ENCODE results near the gene VCY1B.
"Not testable (repeated sequence)": the region's sequence is repeated elsewhere in the genome, so short reads cannot be mapped to it uniquely, and the experiment has no call there.

Gene VCY1B

GRCh38 chrY:14055927-14056326, at the start of gene VCY1B:
VCY1B (plus strand) TSS chrY:14056227; CDS start chrY:14056290, 63 bp downstream.
- not testable (repeated sequence) for DNase-seq

- not testable (repeated sequence) for DNase-seq
These were observed 44.1 kb upstream of the VCY1B start for GRCh38 chrY:14011916-14012315.

DNA sequence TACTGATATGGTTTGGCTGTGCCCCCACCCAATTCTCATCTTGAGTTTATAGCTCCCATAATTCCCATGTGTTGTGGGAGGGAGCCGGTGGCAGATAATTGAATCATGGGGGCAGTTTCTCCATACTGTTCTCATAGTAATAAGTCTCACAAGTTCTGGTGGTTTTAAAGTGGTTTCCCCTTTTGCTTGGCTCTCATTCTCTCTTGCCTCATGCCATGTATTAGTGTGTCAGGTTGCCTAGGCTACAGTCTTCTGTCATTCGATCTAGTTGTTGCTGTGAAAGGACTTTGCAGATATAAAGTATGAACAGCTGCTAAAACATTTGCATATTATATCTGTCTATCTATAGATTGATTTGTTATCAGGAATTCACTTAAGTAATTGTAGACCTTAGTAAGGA, 25.6 kb upstream of the VCY1B start:
- DNase-seq = not testable (repeated sequence)

DNA sequence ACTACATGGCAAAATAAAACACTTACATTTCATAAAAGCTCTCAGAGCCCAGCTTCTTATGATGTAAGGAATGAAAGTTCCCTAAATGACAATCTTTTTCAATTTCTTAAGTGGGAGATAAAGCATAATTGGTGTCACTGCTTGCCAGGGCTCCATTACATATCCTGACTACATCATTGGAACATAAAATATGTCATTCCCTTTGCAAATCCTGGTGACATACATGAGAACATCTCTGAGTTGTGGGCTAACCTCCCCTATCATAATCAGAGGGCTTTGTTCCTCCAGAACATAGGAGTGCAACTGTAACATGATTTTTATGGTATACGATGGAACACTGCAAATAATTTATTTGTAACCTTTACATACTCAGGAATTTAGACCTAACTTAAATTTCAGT, 29.9 kb downstream of the VCY1B start:
- DNase-seq = no peak

Data from hematopoietic multipotent progenitor cell treated with erythropoietin and hydrocortisone succinate and interleukin-3 and kit ligand, for 8 days (in vitro differentiated cells).